Body of pancreas (tissue), 4 donors: ENCODE measurements around the gene ARHGEF33.

Experiments used
- POLR2A ChIP-seq, 3 donors: fragments of 450-650 bp; IDR thresholded peaks; one replicate each; pipeline ENCODE4 v1.6.1; 2016; ENCODE audit warnings: antibody characterized with exemption in 3 of 3, mild to moderate bottlenecking in 2 of 3
- TF ChIP-seq, protein P1 (sequence below), 7 experiments: fragments of 450-650 bp in 4 of 7; fragments of 200-600 bp in 3 of 7; sonication (generic) in 3 of 7; IDR thresholded peaks; one replicate each; pipeline ENCODE4 v1.5.1; 2016 to 2019; ENCODE audit warnings: antibody characterized with exemption in 7 of 7

- no peak for TF ChIP-seq POLR2A (IDR thresholded peaks at IDR 0.05)
- TF ChIP-seq, protein P1, sequence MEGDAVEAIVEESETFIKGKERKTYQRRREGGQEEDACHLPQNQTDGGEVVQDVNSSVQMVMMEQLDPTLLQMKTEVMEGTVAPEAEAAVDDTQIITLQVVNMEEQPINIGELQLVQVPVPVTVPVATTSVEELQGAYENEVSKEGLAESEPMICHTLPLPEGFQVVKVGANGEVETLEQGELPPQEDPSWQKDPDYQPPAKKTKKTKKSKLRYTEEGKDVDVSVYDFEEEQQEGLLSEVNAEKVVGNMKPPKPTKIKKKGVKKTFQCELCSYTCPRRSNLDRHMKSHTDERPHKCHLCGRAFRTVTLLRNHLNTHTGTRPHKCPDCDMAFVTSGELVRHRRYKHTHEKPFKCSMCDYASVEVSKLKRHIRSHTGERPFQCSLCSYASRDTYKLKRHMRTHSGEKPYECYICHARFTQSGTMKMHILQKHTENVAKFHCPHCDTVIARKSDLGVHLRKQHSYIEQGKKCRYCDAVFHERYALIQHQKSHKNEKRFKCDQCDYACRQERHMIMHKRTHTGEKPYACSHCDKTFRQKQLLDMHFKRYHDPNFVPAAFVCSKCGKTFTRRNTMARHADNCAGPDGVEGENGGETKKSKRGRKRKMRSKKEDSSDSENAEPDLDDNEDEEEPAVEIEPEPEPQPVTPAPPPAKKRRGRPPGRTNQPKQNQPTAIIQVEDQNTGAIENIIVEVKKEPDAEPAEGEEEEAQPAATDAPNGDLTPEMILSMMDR (IDR thresholded peaks at IDR 0.05) = no peak
Observed at GRCh38 chr2:38889575-38889974, at the start of gene ARHGEF33.
